B cell (primary cell): ENCODE measurements around the gene ZNF761.
"Not testable (repeated sequence)": the region's sequence is repeated elsewhere in the genome, so short reads cannot be mapped to it uniquely, and the experiment has no call there.

Source experiments
- CTCF ChIP-seq: fragments of 200-600 bp; IDR thresholded peaks from one replicate; pipeline ENCODE4 v1.8.0; 2022; ENCODE audit warnings: antibody characterized with exemption, mild to moderate bottlenecking
- EZH2 ChIP-seq: IDR thresholded peaks from 2 replicates; pipeline ENCODE4 v1.6.1; 2012; ENCODE audit warnings: borderline replicate concordance, low read depth, mild to moderate bottlenecking, moderate library complexity, low read length; ENCODE audit not compliant: insufficient read depth, poor library complexity, severe bottlenecking

GRCh38 chr19:53423680-53424079 lies 8.1 kb upstream of the ZNF761 start:
- TF ChIP-seq CTCF, EZH2: not testable (repeated sequence)
